HG03378 (cell line): Measurements from ENCODE around the gene AKAP1.

Source experiments
- ATAC-seq: cut with Tn5 transposase; IDR thresholded peaks from one replicate; pipeline ENCODE4 v1.9.1; 2021; ENCODE audit warnings: mild to moderate bottlenecking, moderate library complexity; ENCODE audit not compliant: unreplicated experiment

Gene AKAP1

GRCh38 chr17:57105591-57105990 lies 20.5 kb downstream of the AKAP1 start:
- no peak for ATAC-seq

- ATAC-seq, result no peak
Measured at GRCh38 chr17:57106107-57106835, 21.2 kb downstream of the AKAP1 start.

- no peak for ATAC-seq
Measured at GRCh38 chr17:57106836-57107497, 21.9 kb downstream of the AKAP1 start.

GRCh38 chr17:57107498-57108101 lies 22.6 kb downstream of the AKAP1 start:
- no peak for ATAC-seq

GRCh38 chr17:57108671-57109392 lies 23.8 kb downstream of the AKAP1 start:
- no peak for ATAC-seq

- no peak for ATAC-seq
Measured at GRCh38 chr17:57109393-57110151, 24.5 kb downstream of the AKAP1 start.

- no peak for ATAC-seq
Measured at GRCh38 chr17:57110152-57110542, 25.1 kb downstream of the AKAP1 start.

- ATAC-seq, result no peak
Measured at GRCh38 chr17:57110579-57111325, 25.7 kb downstream of the AKAP1 start.

- ATAC-seq, result no peak
Measured at GRCh38 chr17:57111386-57111785, 26.3 kb downstream of the AKAP1 start.

GRCh38 chr17:57113011-57113410 lies 28.0 kb downstream of the AKAP1 start:
- ATAC-seq, result no peak

GRCh38 chr17:57113656-57114055 lies 28.6 kb downstream of the AKAP1 start:
- no peak for ATAC-seq

- no peak for ATAC-seq
Measured at GRCh38 chr17:57114085-57114673, 29.1 kb downstream of the AKAP1 start.

GRCh38 chr17:57115377-57115776 lies 30.3 kb downstream of the AKAP1 start:
- ATAC-seq, result no peak

GRCh38 chr17:57115916-57116315 lies 30.9 kb downstream of the AKAP1 start:
- no peak for ATAC-seq

GRCh38 chr17:57117798-57118197 lies 32.8 kb downstream of the AKAP1 start:
- ATAC-seq, result no peak

- no peak for ATAC-seq
Measured at GRCh38 chr17:57120814-57121213, 35.8 kb downstream of the AKAP1 start.

GRCh38 chr17:57121308-57122042 lies 36.4 kb downstream of the AKAP1 start:
- no peak for ATAC-seq

GRCh38 chr17:57124053-57124452 lies 39.0 kb downstream of the AKAP1 start:
- ATAC-seq, result no peak

GRCh38 chr17:57125406-57125805 lies 40.4 kb downstream of the AKAP1 start:
- ATAC-seq, result no peak
